Esophagus muscularis mucosa (tissue), 4 donors: ENCODE data around the gene RASAL2. TPM values are rescaled to one million over a fixed set of nuclear protein-coding genes. Genes with fewer than 3 reads are reported as not detected.
A peak's percentile ranks its signal among the peaks of the same experiment; 100 is the strongest.

Experiments used
- DNase-seq: peaks from one replicate; pipeline ENCODE4 v3.0.0-alpha.2; 2017; ENCODE audit errors: extremely low spot score
- H3K27ac ChIP-seq, 4 donors: fragments of 200-600 bp; sonication (generic); replicated peaks in 1 of 4; 1 replicate in 3 of 4; 2 replicates in 1 of 4; pipeline ENCODE4 v1.5.1; 2016 to 2019; ENCODE audit warnings: mild to moderate bottlenecking in 1 of 4
- H3K27me3 ChIP-seq, 4 donors: fragments of 200-600 bp; sonication (generic); one replicate each; pipeline versions ENCODE4 v1.5.1 to v1.6.0; 2016 to 2019
- H3K36me3 ChIP-seq, 4 donors: fragments of 200-600 bp; sonication (generic); one replicate each; pipeline ENCODE4 v1.5.1; 2016 to 2019
- H3K4me1 ChIP-seq, 4 donors: fragments of 200-600 bp; sonication (generic); one replicate each; pipeline ENCODE4 v1.5.1; 2016 to 2019
- H3K4me3 ChIP-seq, 4 donors: fragments of 200-600 bp; sonication (generic); 1 replicate in 2 of 4; 2 replicates in 2 of 4; pipeline ENCODE4 v1.5.1; 2016 to 2019; ENCODE audit warnings: mild to moderate bottlenecking in 4 of 4, moderate library complexity in 1 of 4
- H3K9me3 ChIP-seq, 4 donors: fragments of 200-600 bp; sonication (generic); 1 replicate in 3 of 4; 2 replicates in 1 of 4; pipeline ENCODE4 v1.5.1; 2016 to 2019
- EP300 ChIP-seq: sonication (generic); formaldehyde crosslinking; IDR thresholded peaks from one replicate; pipeline ENCODE4 v1.6.1; 2017; ENCODE audit warnings: antibody characterized with exemption
- POLR2A ChIP-seq: fragments of 450-650 bp; IDR thresholded peaks from one replicate; pipeline ENCODE4 v1.6.1; 2017; ENCODE audit warnings: antibody characterized with exemption, moderate library complexity, mild to moderate bottlenecking, low read depth
- POLR2AphosphoS5 ChIP-seq, 2 donors: sonication (generic); formaldehyde crosslinking; IDR thresholded peaks; one replicate each; pipeline ENCODE4 v1.6.1; 2017; ENCODE audit warnings: antibody characterized with exemption in 2 of 2
- WGBS: methylation state at CpG from one replicate; pipeline ENCODE4 v1.1.5; 2018; 5-methylcytosine and 5-hydroxymethylcytosine counted together
- intact Hi-C: fragments of 100-400 bp; cut with DNase I; formaldehyde crosslinking; loops from one replicate; pipeline ENCODE4 v1.15.1; 2023
- total RNA-seq, 4 donors: library from RNA; depleted of rRNA; stranded (reverse); fragments of >200 nt; gene quantifications; one replicate each; pipeline versions ENCODE4 v1.1.0 to v1.2.1, GENCODE V29; 2016
- TF ChIP-seq, protein P1 (sequence below), 3 experiments: fragments of 200-600 bp in 2 of 3; fragments of 450-650 bp in 1 of 3; sonication (generic) in 2 of 3; IDR thresholded peaks; one replicate each; pipeline ENCODE4 v1.5.1; 2017 to 2019; ENCODE audit warnings: antibody characterized with exemption in 3 of 3, mild to moderate bottlenecking in 2 of 3, moderate library complexity in 1 of 3

The RASAL2 gene
- total RNA-seq, 4 donors from 2014 or later, result 11.6 to 30.0 (median 22.3) TPM

DNA sequence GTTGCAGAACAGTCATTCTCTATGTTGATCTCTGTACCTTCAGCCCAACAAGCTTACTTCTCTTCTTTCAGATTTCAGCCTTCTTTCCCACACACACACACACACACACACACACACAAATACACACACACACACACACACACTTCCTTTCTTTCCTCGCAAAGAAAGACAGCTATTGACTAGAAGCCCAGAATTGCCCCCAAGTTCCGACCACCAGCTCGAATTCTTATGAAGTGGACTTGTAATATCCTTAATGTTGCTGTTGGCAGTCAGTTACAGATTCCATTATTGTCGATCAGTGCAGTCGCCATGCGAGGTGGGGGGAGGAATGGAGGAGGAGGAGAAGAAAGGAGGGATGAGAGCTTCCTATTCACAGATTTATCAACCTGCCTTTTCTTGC lies 277.3 kb downstream of the RASAL2 start:
- intact Hi-C loops, result no loop called here
- DNase-seq, result no peak
- no peaks in the 10 kb centered on the region for H3K27me3 ChIP-seq
- H3K9me3 ChIP-seq, result no peaks in the 10 kb centered on the region
- no peak overlapping the region for H3K27ac ChIP-seq
- H3K4me3 ChIP-seq, result peak overlapping the region; percentile 31 to 47 (median 35)
- peaks cover 15 to 23% (median 18%) of the 10 kb centered on the region in 4 donors for H3K4me1 ChIP-seq
- WGBS, result 4% methylated on average over 6 of the region's 6 CpGs
- H3K36me3 ChIP-seq, result no peaks in the 10 kb centered on the region
- TF ChIP-seq, protein P1, sequence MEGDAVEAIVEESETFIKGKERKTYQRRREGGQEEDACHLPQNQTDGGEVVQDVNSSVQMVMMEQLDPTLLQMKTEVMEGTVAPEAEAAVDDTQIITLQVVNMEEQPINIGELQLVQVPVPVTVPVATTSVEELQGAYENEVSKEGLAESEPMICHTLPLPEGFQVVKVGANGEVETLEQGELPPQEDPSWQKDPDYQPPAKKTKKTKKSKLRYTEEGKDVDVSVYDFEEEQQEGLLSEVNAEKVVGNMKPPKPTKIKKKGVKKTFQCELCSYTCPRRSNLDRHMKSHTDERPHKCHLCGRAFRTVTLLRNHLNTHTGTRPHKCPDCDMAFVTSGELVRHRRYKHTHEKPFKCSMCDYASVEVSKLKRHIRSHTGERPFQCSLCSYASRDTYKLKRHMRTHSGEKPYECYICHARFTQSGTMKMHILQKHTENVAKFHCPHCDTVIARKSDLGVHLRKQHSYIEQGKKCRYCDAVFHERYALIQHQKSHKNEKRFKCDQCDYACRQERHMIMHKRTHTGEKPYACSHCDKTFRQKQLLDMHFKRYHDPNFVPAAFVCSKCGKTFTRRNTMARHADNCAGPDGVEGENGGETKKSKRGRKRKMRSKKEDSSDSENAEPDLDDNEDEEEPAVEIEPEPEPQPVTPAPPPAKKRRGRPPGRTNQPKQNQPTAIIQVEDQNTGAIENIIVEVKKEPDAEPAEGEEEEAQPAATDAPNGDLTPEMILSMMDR (IDR thresholded peaks at IDR 0.05), result no peak
- no peak for TF ChIP-seq EP300
- no peak for TF ChIP-seq POLR2AphosphoS5 (IDR thresholded peaks at IDR 0.05)
- TF ChIP-seq POLR2A, result no peak

DNA sequence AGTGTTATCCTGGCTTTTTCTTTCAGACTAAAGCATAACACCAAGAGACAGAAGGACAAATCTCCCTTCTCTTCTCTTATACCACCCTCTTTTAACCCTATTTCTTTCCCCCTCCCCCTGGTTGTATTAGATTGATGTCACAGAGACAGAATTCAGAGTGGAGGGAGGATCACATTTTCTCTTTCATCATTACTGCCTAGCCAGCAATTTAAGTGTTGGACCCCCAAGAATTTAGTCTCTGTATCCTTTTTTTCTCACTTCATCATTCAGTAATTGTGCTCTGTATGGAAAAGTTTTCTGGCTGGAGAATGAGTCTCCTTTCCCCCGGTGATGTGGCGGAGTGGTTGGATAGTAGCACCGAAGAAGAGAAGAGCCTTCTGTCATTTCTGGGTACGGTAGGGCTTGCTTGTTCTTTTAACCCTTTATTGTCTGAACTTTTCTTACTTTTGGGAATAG lies 278.1 kb downstream of the RASAL2 start:
- Histone ChIP-seq H3K27me3 (no peaks in the 10 kb centered on the region), H3K27ac (no peak overlapping the region), H3K36me3 (no peaks in the 10 kb centered on the region), H3K4me3 (peak overlapping the region; percentile 31 to 47 (median 35)), H3K4me1 (peaks cover 15 to 23% (median 18%) of the 10 kb centered on the region in 4 donors), H3K9me3 (no peaks in the 10 kb centered on the region)
- intact Hi-C loops, result no loop called here
- WGBS, result 16% methylated on average over 4 of the region's 4 CpGs
- DNase-seq, result no peak
- no peak for TF ChIP-seq EP300
- TF ChIP-seq, protein P1 (IDR thresholded peaks at IDR 0.05), result no peak
- no peak for TF ChIP-seq POLR2AphosphoS5 (IDR thresholded peaks at IDR 0.05)
- TF ChIP-seq POLR2A, result no peak

DNA sequence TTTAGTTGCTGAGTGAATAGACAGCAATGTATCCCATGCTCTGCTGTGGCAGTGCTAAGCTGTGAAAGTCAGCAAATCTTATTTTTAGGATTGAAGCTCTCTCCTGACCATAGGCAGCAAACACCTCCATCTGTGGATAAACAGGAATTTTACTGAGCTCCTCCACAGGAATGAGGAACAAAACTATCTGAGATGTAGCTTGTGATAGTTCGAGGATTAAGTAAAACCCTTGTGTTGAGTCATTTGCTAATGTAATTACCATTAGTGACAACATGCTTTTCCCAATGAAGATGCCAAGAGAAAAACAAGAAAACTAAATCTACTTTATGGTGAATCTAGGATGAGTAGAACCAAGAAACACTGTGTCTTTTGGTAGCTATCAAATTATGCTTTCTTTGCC lies 280.1 kb downstream of the RASAL2 start:
- TF ChIP-seq, protein P1 (IDR thresholded peaks at IDR 0.05), result no peak
- TF ChIP-seq POLR2AphosphoS5 (IDR thresholded peaks at IDR 0.05) (no peak), EP300 (no peak), POLR2A (no peak)
- WGBS, result 68% methylated on average over 1 of the region's 1 CpG
- Histone ChIP-seq H3K4me1 (peaks cover 15 to 23% (median 18%) of the 10 kb centered on the region in 4 donors), H3K27me3 (no peaks in the 10 kb centered on the region), H3K36me3 (no peaks in the 10 kb centered on the region), H3K9me3 (no peaks in the 10 kb centered on the region), H3K4me3 (no peak overlapping the region), H3K27ac (no peak overlapping the region)
- no peak for DNase-seq
- intact Hi-C loops, result no loop called here

DNA sequence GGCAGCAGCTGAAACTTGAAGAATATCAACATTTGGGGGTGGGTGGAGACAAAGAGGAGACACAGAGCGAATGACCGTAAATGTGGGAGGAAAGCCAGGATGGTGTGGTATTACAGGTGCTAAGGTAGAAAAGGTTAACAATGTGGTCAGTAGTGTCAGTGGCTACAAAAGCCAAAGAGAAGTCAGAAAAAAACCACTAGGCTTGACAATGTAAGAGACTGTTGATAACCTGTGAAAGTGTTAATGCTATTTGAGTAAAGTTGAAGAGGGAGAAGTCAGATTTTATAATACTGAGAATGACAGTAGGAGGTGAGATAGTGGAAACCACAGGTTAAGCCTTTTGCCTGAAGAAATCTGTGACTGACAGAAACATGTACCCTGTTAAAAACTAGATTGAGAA lies 282.1 kb downstream of the RASAL2 start:
- no peak overlapping the region for H3K4me3 ChIP-seq
- 90% methylated on average over 2 of the region's 2 CpGs for WGBS

More for the DNA sequence above, 282.1 kb downstream of the RASAL2 start:
- TF ChIP-seq POLR2AphosphoS5 (IDR thresholded peaks at IDR 0.05) (no peak), POLR2A (no peak), EP300 (no peak)
- TF ChIP-seq, protein P1 (IDR thresholded peaks at IDR 0.05), result no peak
- no peak for DNase-seq
- H3K4me1 ChIP-seq, result peaks cover 15 to 23% (median 17%) of the 10 kb centered on the region in 4 donors
- no peak overlapping the region for H3K27ac ChIP-seq
- H3K36me3 ChIP-seq, result no peaks in the 10 kb centered on the region
- no peaks in the 10 kb centered on the region for H3K27me3 ChIP-seq
- no peaks in the 10 kb centered on the region for H3K9me3 ChIP-seq
- intact Hi-C loops, result no loop called here
